Measurements from ENCODE around the gene PPP6R3.

The PPP6R3 gene

DNA sequence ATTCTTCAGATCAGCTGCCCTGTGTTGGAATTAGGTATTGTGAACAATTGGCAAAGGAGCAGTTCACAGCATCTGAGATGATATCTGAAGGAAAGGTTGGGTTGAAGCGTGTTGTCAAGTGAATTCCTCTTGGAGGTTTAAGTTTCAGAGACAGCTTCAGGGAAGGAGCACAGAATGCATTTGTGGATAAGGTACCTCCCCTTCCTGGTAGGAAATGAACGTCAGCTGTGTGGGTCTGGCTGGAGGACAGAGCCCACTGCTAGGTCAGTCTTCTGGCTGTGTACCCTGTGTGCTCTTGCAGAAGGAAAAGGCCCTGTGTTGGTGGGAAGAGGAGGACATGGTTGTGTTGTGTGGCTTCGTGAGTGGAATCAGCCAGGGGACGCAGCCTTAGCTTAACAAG, 135.7 kb downstream of the PPP6R3 start:
- TF ChIP-seq, protein P1, sequence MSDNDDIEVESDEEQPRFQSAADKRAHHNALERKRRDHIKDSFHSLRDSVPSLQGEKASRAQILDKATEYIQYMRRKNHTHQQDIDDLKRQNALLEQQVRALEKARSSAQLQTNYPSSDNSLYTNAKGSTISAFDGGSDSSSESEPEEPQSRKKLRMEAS (IDR thresholded peaks at IDR 0.05; ENCODE audit: low read depth, low read length): no peak
- TF ChIP-seq, protein P2, sequence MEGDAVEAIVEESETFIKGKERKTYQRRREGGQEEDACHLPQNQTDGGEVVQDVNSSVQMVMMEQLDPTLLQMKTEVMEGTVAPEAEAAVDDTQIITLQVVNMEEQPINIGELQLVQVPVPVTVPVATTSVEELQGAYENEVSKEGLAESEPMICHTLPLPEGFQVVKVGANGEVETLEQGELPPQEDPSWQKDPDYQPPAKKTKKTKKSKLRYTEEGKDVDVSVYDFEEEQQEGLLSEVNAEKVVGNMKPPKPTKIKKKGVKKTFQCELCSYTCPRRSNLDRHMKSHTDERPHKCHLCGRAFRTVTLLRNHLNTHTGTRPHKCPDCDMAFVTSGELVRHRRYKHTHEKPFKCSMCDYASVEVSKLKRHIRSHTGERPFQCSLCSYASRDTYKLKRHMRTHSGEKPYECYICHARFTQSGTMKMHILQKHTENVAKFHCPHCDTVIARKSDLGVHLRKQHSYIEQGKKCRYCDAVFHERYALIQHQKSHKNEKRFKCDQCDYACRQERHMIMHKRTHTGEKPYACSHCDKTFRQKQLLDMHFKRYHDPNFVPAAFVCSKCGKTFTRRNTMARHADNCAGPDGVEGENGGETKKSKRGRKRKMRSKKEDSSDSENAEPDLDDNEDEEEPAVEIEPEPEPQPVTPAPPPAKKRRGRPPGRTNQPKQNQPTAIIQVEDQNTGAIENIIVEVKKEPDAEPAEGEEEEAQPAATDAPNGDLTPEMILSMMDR (IDR thresholded peaks at IDR 0.05; ENCODE audit: low read depth, low read length): no peak
- TF ChIP-seq MYC (IDR thresholded peaks at IDR 0.05; ENCODE audit: low read depth, low read length): no peak
- TF ChIP-seq POLR2A (IDR thresholded peaks at IDR 0.05; ENCODE audit: extremely low read depth, insufficient read length): no peak

DNA sequence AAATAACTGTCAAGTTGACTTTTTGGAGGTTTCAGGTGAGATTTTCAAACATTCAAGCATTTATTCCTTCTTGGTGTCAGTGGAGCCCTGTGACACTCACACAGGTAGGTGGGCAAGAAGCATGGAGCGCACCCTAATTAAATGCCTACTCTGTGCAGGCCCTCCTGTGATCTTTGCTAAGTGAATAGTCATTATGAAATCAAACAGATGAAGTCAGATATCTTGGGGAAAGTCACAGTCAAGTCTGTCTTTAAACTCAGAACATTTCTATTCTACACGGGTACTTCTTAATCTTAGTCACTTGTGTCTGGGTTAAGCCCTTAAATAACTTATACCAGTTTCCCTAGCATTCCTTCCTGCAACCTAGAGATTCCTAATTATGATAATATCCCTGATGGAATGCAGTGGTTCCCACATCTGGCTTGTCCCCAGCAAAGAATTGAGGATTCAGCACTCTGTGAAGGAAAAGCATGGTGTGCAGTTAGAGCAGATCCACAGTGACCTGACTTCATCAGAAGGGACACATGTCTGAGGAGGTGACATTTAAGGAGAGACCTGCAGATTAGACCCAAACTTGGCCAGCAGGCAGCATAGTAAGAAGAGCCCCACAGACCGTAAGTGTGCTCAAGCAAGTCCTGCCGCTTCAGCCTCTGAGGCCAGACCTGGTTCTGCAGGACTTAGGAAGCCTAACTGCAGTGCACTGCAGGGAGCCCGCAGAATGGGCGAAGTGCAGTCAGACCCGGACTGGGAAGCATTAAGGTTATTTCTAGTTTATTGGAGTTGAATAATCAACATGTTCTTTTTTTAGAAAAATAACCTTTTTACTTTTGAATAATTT, 138.5 kb downstream of the PPP6R3 start:
- DNase-seq (ENCODE audit: low read depth): no peak
- H3K4me3 ChIP-seq (ENCODE audit: low read depth, low read length): no peak overlapping the region
- TF ChIP-seq MYC (IDR thresholded peaks at IDR 0.05; ENCODE audit: low read depth, low read length) (no peak), POLR2A (IDR thresholded peaks at IDR 0.05; ENCODE audit: extremely low read depth, insufficient read length) (no peak)
- TF ChIP-seq, protein P1 (IDR thresholded peaks at IDR 0.05; ENCODE audit: low read depth, low read length): no peak
- TF ChIP-seq, protein P2 (IDR thresholded peaks at IDR 0.05; ENCODE audit: low read depth, low read length): no peak

More for the DNA sequence above, 135.7 kb downstream of the PPP6R3 start:
- DNase-seq (ENCODE audit: low read depth): no peak
- H3K4me3 ChIP-seq (ENCODE audit: low read depth, low read length): no peak overlapping the region

DNA sequence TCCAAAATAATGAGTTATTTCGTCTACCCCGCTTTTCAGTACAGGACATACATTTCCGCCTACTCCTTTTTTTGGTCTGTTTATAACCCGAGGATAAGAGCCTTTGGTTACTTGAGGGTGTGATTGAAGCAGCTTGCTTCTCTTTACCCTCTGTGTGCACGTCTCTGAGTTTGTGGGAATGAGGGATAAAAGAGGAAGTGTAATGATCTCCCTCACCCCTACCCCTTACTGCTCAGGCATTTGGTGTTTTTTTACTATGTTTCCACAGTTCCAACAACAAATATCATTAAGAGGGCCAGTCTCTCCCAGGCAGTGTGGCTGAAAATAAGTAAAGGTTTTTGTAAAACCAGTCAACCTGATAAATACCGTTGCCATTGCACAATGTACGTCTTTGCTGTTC, 140.6 kb downstream of the PPP6R3 start:
- peak; percentile 35 for DNase-seq (ENCODE audit: low read depth)
- TF ChIP-seq POLR2A (IDR thresholded peaks at IDR 0.05; ENCODE audit: extremely low read depth, insufficient read length) (no peak), MYC (IDR thresholded peaks at IDR 0.05; ENCODE audit: low read depth, low read length) (no peak)
- TF ChIP-seq, protein P2 (IDR thresholded peaks at IDR 0.05; ENCODE audit: low read depth, low read length): no peak
- TF ChIP-seq, protein P1 (IDR thresholded peaks at IDR 0.05; ENCODE audit: low read depth, low read length): no peak
- no peak overlapping the region for H3K4me3 ChIP-seq (ENCODE audit: low read depth, low read length)

DNA sequence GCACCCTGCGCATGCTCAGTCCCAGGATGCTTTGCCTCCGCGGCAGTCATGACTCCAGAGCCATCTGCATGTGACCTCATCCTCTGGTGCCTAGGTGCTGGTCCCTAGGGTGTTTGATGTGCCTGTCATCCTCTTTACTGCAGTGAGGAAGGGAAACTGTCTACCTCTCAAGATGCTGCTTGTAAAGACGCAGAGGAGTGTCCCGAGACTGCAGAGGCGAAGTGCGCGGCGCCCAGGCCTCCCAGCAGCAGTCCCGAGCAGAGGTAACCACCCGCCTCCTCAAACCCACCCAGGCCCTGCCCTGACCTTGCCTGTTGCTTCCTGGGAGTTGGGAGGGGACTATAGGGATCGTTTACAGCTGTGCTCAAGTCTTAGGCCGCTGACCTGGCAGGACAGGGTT, 149.2 kb downstream of the PPP6R3 start:
- no peak overlapping the region for H3K4me3 ChIP-seq (ENCODE audit: low read depth, low read length)
- TF ChIP-seq, protein P2 (IDR thresholded peaks at IDR 0.05; ENCODE audit: low read depth, low read length): no peak
- TF ChIP-seq POLR2A (IDR thresholded peaks at IDR 0.05; ENCODE audit: extremely low read depth, insufficient read length) (no peak), MYC (IDR thresholded peaks at IDR 0.05; ENCODE audit: low read depth, low read length) (no peak)
- TF ChIP-seq, protein P1 (IDR thresholded peaks at IDR 0.05; ENCODE audit: low read depth, low read length): no peak
- DNase-seq (ENCODE audit: low read depth): no peak

DNA sequence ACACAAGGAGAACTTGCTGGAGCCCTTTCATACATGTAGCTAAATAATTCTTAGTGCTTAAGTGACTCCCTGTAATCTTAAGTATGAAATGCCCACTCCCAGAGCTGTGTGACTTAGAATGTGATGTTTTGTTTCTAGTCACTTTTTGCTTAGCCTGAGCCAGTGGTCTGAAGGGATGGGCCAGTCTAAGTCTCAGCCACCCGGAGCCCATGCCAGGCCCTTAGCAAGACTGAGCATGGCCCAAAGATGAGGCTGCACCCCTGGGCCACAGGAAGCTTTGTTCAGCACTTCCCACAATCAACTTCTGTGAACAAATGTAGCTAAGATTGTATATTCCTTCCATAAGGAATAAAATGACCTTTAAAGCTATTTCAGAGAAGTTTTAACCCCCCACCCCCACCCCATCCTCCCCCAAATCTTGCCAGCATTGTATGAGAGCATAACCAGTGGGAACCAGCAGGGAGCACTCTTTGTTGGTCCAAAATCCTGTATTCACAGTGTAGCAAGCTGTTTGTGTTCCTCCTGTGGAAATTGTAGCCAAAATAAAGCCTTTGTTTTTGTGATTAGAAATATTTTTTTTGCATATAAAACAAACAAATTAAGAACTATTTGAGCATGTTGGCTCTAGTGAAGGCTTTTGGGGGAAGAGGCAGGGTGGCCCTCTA, 150.0 kb downstream of the PPP6R3 start:
- TF ChIP-seq MYC (IDR thresholded peaks at IDR 0.05; ENCODE audit: low read depth, low read length): no peak
- TF ChIP-seq, protein P2 (IDR thresholded peaks at IDR 0.05; ENCODE audit: low read depth, low read length): peak; percentile 28
- TF ChIP-seq, protein P1 (IDR thresholded peaks at IDR 0.05; ENCODE audit: low read depth, low read length): no peak
- DNase-seq (ENCODE audit: low read depth): peak; percentile 34
- no peak overlapping the region for H3K4me3 ChIP-seq (ENCODE audit: low read depth, low read length)
